Measurements from ENCODE around the gene RASGRF1.

The RASGRF1 gene

DNA sequence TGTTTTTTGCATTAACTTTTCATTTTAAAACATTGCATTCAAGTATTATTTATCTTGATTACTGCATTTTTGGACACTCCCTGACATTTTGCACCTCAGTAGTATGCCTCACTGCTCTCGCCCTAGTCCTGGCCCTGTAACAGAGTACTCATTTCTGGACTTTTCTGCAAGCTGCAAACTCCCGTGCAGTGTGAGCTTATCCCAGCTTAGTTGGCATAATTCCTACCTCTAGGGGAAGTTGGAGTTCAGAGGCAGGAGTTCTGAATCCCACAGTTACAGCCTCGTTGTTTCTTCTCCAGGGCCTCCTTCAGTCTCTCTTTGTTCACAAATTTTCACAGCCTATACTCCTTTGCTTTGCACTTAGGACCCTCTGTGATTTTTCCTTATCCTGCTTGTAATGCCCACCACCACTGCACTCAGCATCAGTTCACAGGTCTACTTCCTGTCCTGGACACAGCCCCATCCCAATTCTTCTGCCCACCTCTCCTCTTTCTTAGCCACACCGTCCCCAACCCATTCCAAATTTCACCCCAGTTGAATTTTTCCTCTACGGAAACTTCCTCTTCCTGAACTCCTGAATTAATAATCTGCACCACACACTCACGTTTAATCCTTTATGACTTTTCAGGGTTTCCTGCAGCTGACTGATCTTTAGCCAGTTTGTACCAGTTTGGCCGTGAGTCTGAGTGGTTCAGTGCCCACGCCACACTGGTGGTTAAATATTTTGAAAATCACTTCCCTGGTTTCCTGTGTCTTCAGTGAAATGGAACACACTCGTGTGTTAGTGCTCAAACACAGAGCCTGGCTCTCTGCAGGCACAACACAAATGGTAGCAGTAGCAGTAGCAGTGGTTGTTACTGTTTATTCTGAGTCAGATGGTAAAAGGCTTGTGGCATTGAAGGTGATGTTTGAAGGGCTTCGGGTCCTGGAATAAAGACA is 139.4 kb downstream of the RASGRF1 start:
- peak in 3 of 4 experiments; percentile 34 to 50 (median 49) for DNase-seq

DNA sequence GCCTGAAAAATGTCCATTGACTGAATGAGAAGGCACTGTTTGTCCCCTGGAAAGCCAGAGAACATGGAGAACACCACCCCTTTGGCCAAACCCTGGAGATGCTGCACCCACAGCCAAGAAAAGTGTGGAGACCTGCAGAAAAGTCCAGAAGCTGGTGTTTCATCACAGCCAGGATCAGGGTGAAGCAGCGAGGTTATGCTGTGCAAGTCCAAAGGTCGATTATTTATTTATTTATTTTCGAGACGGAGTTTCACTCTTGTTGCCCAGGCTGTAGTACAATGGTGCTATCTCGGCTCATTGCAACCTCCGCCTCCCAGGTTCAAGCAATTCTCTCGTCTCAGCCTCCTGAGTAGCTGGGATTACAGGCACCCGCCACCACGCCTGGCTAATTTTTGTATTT is 140.2 kb downstream of the RASGRF1 start:
- DNase-seq: no peak

DNA sequence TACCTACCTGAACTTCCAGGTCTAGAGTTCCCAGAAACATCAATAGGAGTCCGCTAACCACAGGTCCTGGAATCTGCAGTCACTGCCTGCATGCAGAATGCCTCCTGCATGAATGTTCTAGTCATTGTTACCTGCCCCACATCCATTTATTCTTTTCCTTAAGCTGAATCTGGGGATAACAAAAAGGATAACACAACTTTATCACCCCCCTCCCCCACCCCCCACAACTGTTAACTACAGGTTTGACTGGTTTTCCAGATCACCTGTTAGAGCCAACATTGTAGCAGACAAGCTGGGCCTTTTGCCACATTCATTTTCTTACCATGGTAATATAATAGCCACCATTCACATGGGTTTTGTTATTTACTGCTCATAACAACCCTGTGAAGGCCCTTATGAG is 141.1 kb downstream of the RASGRF1 start:
- DNase-seq: no peak

- no peak for DNase-seq
These were observed 143.1 kb downstream of the RASGRF1 start for GRCh38 chr15:78947506-78947905.

DNA sequence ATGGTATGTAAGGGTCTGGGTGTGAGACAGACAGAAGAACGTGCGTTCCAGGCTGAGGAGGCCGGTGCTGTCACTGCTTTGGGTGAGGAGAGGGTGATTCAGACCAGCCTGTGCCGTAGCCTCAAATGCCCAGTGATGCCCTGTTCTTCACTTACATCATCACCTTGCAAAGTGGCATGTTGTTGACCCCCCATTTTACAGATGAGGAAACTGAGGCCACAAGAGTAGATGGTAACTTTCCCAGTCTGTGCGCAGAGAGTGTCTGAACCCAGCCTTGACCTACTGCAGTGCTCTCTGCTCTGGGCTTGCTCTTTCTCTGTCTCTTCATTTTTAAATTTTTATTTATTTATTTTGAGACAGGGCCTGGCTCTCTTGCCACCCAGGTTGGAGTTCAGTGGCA is 144.1 kb downstream of the RASGRF1 start:
- DNase-seq: no peak

- DNase-seq: peak; percentile 78 to 94 (median 86)
These were observed 145.7 kb downstream of the RASGRF1 start, which contains the start of gene CTSH for GRCh38 chr15:78944669-78945407. TSS of gene CTSH (minus strand) at chr15:78945046. CDS start at chr15:78944981, 65 bp downstream.

GRCh38 chr15:78944202-78944625 is 146.4 kb downstream of the RASGRF1 start:
- peak in 1 of 4 experiments; percentile 31 for DNase-seq

DNA sequence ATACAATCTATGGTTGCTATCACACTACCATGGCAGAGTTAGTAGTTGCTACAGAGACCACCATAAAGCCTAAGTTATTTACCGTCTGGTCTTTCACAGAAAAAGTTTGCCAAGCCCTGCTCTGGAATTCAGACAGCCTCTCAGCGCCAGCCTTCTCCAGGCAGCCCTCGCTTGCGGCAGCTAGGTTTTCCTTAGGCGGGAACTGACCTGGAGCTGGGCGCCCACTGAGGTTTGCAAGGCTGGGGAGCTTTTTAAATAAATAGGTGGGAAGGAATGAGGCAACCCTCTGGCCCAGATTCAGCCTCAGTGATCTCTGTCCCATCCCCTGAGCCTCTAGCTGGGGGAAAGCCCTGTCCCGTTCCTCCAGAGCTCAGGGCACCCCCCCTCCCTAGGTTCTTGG is 146.9 kb downstream of the RASGRF1 start:
- DNase-seq: peak in 1 of 4 experiments; percentile 23

DNA sequence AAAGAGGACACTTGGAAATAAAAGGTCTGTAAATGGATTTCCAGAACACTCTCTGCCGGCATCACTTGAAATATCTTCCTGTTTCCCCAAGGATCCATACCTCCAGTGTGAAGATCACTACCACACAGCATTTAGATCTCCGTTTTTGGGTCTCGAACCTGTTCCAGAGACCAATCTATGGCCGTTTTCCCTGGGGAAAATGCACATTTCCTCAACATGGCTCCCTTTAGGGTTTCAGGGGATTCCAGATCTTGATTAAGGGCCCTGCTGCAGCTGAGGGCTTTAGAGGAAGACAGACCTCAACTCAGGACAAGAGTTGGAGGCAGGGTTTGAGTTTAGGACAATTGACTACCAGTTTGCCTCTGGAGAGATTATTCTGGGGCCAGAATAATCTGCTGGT is 147.8 kb downstream of the RASGRF1 start:
- no peak for DNase-seq

GRCh38 chr15:78938658-78939488 is 151.7 kb downstream of the RASGRF1 start:
- peak; percentile 65 to 86 (median 80) for DNase-seq

- peak; percentile 78 to 93 (median 86) for DNase-seq
These were observed 153.3 kb downstream of the RASGRF1 start for GRCh38 chr15:78937132-78937739.

DNA sequence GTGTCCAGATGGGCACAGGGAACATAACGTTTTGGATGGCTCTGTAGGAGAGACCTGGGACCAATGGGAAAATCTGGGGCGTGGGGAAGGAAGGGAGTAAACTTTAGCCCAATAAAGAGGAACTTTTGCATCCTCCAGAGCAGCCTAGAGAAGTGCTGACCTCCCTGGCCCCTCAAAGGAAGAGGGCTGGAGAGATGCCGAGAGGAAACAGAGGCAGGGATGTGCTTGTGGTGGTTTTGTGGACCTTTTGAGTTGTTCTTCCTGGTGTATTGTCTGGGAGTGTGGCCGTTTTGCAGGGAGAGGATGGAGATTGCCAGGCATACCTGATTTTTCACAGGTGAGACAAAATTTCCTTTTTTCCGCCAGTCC is 155.9 kb downstream of the RASGRF1 start:
- no peak for DNase-seq

DNA sequence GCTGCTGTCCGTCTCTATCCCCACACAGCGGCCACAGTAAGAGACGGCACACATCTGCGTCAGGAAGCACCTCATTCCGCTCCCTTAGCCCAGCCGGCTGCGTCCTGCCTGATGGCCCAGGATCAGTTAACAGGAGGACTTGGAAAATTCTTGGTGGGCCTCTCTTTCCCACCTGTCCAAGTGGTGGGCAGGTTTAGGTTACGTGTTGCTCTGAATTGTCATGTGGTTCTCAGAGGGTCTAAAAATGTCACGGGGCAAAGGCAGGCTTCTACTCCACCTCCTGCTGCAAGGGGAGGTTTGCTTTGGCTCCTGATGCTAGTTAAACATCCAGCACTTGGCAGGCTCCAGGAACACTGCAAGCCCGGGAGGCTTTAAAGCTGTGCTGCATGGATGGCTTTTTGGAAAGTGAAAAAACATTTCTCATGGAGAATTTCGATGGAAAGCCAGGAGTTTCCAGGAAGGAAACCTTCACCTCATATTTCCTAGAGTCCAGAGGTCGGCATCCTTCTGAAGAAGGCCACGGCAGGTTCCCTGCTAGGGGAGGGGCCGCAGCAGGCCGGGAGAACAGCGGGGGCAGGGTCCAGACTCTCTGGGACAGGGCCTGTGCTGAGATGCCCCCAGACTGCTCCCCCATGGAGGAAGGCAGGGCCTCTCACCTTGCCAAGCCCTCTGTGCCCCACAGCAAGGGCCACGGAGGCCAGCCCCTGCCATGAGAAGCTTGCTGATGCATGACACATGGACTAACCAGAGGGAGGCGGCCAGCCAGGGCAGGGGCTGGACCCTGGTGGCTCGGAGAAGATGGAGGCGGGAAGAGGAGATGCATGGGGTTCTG is 156.5 kb downstream of the RASGRF1 start:
- no peak for DNase-seq

- no peak for DNase-seq
These were observed 157.3 kb downstream of the RASGRF1 start for GRCh38 chr15:78933187-78933822.

DNA sequence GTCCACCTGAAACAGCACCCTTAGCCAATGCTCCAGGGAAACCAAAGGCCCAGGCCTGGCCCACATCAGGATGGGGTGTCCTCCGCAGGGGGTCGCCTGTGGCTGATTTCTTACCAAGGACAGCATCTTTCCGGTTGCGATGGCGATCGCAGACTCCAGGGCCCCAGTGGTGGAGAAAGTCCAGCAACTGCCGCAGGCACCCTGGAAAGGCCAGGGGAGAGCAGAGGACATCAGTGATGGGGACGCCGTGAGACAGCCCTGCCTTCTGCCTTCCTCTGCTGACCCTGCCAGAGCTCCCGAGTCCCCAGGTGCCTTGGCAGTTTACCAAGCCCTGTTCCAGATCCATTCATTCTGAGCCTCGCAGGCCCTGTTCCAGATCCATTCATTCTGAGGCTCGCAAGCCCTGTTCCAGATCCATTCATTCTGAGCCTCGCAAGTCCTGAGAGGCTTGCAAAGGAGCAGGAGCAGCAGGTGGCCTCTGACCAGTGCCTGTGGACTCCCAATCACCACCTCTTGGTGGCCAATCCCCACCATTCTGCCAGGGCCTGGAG is 158.2 kb downstream of the RASGRF1 start:
- no peak for DNase-seq

DNA sequence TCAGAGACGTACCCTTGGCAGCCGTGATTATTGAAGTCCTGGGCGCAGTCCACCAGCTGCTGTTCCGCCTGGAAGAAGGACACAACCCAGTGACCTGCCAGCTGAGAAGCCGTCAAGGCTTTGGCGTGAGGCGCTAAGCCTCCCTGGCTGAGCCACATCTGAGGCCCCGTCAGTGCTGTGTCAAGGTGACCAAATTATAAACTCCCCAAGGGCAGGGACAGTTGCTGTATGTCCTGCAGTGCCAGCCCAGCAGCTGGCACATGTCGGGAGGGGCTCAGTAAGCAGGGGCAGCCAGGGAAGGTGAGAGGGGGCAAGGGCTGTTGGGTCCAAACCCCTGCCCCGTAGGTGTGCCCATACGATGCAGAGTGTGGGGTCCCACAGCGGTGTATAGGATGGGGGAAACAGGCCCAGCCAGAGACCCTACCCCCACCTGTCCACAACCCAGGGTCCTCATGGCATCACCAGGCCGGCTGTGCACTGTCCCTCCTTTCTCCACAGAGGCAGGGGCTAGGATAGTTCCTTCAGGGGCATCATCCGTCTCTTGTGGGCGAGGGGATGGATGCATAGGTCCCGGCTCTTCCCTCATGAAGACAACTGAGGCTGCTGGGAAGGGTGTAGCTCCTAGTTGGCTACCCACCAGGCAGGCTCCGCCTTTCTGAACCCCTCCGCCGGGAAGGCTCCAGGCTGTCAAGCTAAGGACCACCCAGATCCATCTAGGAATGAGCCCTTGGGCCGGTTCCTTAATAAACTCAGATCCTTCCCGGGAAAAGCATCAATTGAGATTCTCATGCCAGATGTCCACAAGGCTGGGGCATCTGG is 158.9 kb downstream of the RASGRF1 start:
- DNase-seq: no peak

DNA sequence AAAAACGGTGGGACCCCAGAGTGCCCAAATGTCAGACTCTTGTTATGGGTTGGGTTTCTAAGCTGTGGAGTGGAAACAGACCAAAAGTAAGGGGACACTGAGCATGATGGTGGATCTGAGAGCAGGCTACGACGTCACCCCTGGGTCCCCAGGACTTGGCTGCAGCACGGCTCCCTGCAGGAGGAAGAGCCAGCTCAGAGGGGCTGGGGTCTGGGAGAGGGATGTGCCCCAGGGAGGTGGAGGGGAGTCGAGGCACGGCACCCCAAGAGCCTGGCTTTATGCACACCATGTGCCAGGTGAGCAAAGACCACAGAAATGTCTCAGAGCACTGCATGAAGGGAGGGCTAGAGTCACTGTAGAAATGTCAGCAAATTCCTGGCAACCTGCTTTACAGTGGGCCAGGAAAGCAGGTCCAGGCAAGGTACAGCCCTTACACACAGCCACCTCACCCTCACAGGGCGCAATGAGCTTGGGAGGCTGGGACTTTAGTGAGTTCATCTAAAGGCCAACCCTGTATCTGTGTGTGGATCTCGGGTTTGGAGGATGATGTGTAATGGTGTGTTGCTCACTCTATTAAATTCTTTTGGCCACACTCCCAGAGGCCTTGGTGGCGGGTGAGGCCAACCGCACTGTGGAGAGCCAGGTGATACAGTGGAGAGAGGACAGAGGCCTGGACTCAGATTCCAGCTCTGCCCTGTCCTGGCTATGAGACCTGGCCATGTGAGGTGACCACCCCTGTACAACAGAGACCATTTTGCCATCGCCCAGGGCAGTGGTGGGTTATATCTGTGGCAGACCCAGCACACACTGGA is 159.8 kb downstream of the RASGRF1 start:
- DNase-seq: no peak

- no peak for DNase-seq
These were observed 160.9 kb downstream of the RASGRF1 start for GRCh38 chr15:78929536-78930264.

All from suppressor macrophage (primary cell).